GM18502 (cell line): Measurements from ENCODE around the gene DSTN.

Experiments used
- ATAC-seq: cut with Tn5 transposase; IDR thresholded peaks from one replicate; pipeline ENCODE4 v1.9.1; 2021; ENCODE audit warnings: mild to moderate bottlenecking; ENCODE audit not compliant: unreplicated experiment, poor library complexity

The DSTN gene

GRCh38 chr20:17646209-17646960, 76.5 kb downstream of the DSTN start:
- ATAC-seq, result no peak

GRCh38 chr20:17646961-17647301, 77.1 kb downstream of the DSTN start:
- no peak for ATAC-seq

GRCh38 chr20:17647391-17648314, 77.8 kb downstream of the DSTN start:
- ATAC-seq, result no peak

- no peak for ATAC-seq
Observed at GRCh38 chr20:17648315-17648646, 78.4 kb downstream of the DSTN start.

GRCh38 chr20:17648791-17649730, 79.2 kb downstream of the DSTN start:
- ATAC-seq, result no peak

- ATAC-seq, result no peak
Observed at GRCh38 chr20:17650301-17651128, 80.6 kb downstream of the DSTN start.

- no peak for ATAC-seq
Observed at GRCh38 chr20:17651129-17651759, 81.4 kb downstream of the DSTN start.

- ATAC-seq, result no peak
Observed at GRCh38 chr20:17651760-17652388, 82.0 kb downstream of the DSTN start.

- ATAC-seq, result no peak
Observed at GRCh38 chr20:17652411-17652810, 82.5 kb downstream of the DSTN start.

- no peak for ATAC-seq
Observed at GRCh38 chr20:17653835-17654648, 84.2 kb downstream of the DSTN start.

- no peak for ATAC-seq
Observed at GRCh38 chr20:17654649-17655285, 84.9 kb downstream of the DSTN start.

GRCh38 chr20:17655286-17655651, 85.4 kb downstream of the DSTN start:
- ATAC-seq, result no peak

- ATAC-seq, result no peak
Observed at GRCh38 chr20:17655865-17656479, 86.1 kb downstream of the DSTN start.

- no peak for ATAC-seq
Observed at GRCh38 chr20:17657079-17657825, 87.4 kb downstream of the DSTN start.

- no peak for ATAC-seq
Observed at GRCh38 chr20:17657898-17658647, 88.2 kb downstream of the DSTN start.

- no peak for ATAC-seq
Observed at GRCh38 chr20:17658648-17658993, 88.7 kb downstream of the DSTN start.
